ENCODE measurements around the gene CACNA2D1.

CACNA2D1 gene

GRCh38 chr7:82347808-82348207 is 95.8 kb downstream of the CACNA2D1 start:
- DNase-seq (ENCODE audit: low read depth in 1 of 2, low spot score in 1 of 2), result no peak

GRCh38 chr7:82345886-82346285 is 97.7 kb downstream of the CACNA2D1 start:
- no peak for DNase-seq (ENCODE audit: low read depth in 1 of 2, low spot score in 1 of 2)

- DNase-seq (ENCODE audit: low read depth in 1 of 2, low spot score in 1 of 2), result no peak
These were observed 99.9 kb downstream of the CACNA2D1 start for GRCh38 chr7:82343716-82344115.

DNA sequence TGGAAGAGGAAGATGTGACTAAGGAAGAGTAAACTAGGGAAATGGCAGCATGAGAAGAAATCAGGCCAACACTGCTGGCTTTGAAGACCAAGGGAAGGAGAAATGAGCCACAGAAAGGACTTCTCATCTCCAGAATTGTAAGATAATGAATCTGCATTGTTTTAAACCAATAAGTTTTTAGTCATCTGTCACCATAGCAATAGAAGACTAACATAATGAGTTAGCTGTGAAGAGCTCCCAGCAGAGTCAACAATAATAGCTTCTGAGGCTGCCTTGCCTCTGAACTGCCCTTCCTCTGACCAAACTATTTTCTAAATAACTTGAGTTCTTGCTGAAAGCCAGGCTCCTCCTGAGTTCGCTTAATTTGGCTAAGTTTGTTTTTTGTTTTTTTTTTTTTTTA is 103.6 kb downstream of the CACNA2D1 start:
- DNase-seq (ENCODE audit: low read depth in 1 of 2, low spot score in 1 of 2), result no peak

GRCh38 chr7:82335927-82336326 is 107.7 kb downstream of the CACNA2D1 start:
- no peak for DNase-seq (ENCODE audit: low read depth in 1 of 2, low spot score in 1 of 2)

DNA sequence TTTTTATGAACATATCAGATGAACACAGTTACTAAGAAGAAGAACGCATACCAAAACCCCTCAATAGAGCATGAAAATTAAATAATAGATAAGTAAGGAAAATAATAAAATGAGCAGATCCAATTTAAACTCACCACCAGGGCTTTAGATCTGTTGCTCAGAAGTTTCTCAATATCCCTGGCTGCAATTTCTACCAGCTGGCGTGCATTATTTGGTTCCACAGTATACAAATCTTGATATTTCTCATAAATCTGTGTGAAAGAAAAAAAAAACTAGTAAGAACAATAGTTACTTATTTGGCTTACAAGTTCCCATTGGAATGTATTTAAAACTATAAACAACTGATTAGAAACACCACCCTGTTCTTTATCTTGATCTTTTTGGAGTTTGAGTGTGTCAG is 108.6 kb downstream of the CACNA2D1 start:
- DNase-seq (ENCODE audit: low read depth in 1 of 2, low spot score in 1 of 2), result no peak

GRCh38 chr7:82331234-82331633 is 112.3 kb downstream of the CACNA2D1 start:
- no peak for DNase-seq (ENCODE audit: low read depth in 1 of 2, low spot score in 1 of 2)

DNA sequence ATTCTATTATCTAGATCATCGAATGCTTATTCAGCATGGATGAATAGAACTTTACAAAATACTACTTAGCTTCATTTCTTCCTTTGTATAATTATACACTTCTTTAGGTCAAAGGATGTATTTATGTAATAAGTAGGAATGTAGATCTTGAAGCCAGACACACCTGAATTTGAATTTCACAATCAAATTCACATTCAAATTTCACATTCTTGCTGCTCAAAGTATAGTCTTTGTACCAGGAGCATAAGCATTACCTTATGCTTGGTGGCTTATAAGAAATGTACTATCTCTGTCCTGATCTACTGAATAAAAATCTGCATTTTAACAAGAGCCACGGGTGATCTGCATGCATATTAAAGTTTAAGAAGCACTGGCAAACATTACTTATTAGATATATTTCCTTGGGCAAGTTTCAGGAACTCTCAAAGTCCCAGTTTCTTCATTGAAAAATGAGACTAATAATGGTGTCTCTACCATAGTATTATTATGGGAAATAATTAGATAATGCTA is 112.8 kb downstream of the CACNA2D1 start:
- no peak for DNase-seq (ENCODE audit: low read depth in 1 of 2, low spot score in 1 of 2)

- no peak for DNase-seq (ENCODE audit: low read depth in 1 of 2, low spot score in 1 of 2)
These were observed 115.7 kb downstream of the CACNA2D1 start for GRCh38 chr7:82327898-82328297.

GRCh38 chr7:82325416-82325815 is 118.2 kb downstream of the CACNA2D1 start:
- DNase-seq (ENCODE audit: low read depth in 1 of 2, low spot score in 1 of 2), result no peak

GRCh38 chr7:82323806-82324205 is 119.8 kb downstream of the CACNA2D1 start:
- DNase-seq (ENCODE audit: low read depth in 1 of 2, low spot score in 1 of 2), result no peak

DNA sequence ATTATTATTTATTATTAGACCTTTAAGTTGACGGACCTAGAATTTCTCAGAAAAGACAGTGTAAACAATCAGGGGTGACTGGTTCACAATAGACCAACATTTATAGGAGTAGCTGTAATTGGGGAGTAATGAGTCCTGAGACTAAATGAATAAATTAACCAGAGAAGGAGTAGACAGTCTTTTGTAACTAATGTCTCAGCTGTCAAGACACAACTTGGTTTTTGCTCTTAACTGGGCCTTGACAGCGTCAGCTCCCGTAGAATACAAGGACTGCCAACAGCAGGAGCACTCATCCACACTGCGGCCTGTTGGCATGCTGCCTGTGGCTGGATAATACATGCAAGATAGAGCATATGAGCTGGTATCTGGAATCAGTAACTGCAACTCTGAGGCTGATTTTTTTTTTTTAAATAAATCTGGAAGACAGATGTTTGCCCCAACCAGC is 123.9 kb downstream of the CACNA2D1 start:
- DNase-seq (ENCODE audit: low read depth in 1 of 2, low spot score in 1 of 2), result no peak

- DNase-seq (ENCODE audit: low read depth in 1 of 2, low spot score in 1 of 2), result no peak
These were observed 124.8 kb downstream of the CACNA2D1 start for GRCh38 chr7:82318786-82319185.

DNA sequence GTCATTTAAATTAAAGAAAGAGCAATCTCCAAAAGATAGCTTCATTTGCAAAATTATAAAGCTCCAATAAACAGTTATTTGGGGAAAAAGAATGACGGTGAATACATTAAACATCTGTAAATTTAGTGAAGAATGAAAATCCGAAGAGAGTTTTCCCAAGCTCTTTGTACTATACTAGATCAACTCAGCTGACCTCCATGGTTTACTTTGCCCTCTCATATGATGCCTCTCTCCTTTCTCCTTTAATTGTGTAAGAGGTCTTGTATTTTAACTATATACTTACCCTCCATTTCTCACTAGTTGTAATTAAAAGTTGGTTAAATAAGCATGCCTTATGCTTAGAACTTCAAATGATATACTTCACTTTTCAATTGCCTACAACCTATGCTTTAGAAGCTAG is 125.8 kb downstream of the CACNA2D1 start:
- no peak for DNase-seq (ENCODE audit: low read depth in 1 of 2, low spot score in 1 of 2)

DNA sequence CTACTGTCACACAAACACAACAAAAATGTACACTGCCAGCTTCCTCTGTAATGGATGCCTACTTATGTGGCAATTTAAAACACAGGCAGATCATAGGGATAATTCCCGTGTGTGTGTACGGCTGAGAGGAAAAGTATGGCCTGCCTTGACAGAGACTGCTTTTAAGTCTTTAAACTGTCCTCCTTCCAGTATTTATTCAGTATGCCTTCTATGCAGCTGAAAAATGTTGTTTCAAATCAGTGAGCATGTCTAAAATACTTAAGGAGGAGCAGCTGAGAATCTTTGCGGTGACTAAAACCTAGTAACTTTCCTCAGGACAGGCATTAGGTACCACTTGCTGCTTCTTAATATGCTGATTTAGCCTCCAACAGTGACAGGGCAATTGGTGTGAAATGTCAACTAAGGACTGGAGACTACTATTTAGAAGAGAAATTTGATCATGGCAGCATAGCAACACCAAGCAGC is 126.3 kb downstream of the CACNA2D1 start:
- no peak for DNase-seq (ENCODE audit: low read depth in 1 of 2, low spot score in 1 of 2)

GRCh38 chr7:82313269-82313668 is 130.3 kb downstream of the CACNA2D1 start:
- no peak for DNase-seq (ENCODE audit: low read depth in 1 of 2, low spot score in 1 of 2)

GRCh38 chr7:82312646-82313045 is 130.9 kb downstream of the CACNA2D1 start:
- DNase-seq (ENCODE audit: low read depth in 1 of 2, low spot score in 1 of 2), result no peak

- no peak for DNase-seq (ENCODE audit: low read depth in 1 of 2, low spot score in 1 of 2)
These were observed 138.1 kb downstream of the CACNA2D1 start for GRCh38 chr7:82305347-82306005.

GRCh38 chr7:82294865-82295264 is 148.7 kb downstream of the CACNA2D1 start:
- no peak for DNase-seq (ENCODE audit: low read depth in 1 of 2, low spot score in 1 of 2)

DNA sequence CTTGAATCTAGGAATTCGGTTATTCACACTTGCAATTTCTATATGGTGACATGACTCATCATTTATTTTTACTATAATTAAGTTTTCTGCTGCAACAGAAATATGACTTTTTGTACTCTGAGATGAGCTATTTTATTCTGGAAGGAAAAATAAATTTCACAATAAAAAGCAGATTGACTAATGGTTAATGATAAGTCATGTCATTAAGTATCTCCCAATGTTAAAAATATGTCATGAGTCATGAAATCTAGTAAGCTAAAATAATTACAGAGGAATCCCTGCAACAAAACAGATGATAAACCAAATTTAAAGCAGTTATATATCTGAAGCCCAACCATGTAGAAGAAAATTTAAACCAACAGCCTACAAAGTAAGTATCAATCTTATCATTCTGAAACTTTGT is 149.2 kb downstream of the CACNA2D1 start:
- DNase-seq (ENCODE audit: low read depth in 1 of 2, low spot score in 1 of 2), result no peak

DNA sequence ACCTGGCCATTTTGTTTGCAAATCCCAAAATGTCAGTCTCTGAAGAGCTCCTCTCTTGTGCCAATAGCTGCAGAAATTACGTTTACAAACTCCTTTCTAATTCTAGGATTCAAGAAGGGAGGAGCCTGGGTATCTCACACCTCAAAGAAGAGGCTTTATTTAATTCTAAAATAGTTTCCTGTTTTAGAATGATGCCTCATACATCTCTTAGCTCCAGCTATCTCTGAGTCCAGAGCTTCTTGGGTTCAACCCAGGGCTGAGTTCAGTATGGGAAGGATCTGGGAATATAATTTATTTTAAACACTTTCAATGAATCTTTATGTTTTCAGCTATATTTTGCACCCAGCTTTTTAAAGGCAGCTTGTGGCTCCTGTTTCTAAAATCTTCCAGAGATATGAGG is 150.1 kb downstream of the CACNA2D1 start:
- DNase-seq (ENCODE audit: low read depth in 1 of 2, low spot score in 1 of 2), result no peak

- DNase-seq (ENCODE audit: low read depth in 1 of 2, low spot score in 1 of 2), result no peak
These were observed 151.6 kb downstream of the CACNA2D1 start for GRCh38 chr7:82291931-82292330.

GRCh38 chr7:82289889-82290288 is 153.7 kb downstream of the CACNA2D1 start:
- DNase-seq (ENCODE audit: low read depth in 1 of 2, low spot score in 1 of 2), result no peak

All from stimulated activated CD4-positive, alpha-beta T cell treated with anti-CD3 and anti-CD28 coated beads, Interleukin-15, amount 100 ng/mL, for 1 hour (primary cell).